CD4-positive, alpha-beta T cell treated with Interleukin-4 for 1 hour (primary cell): ENCODE data around the gene SLC13A1.
"Not testable (repeated sequence)": the region's sequence is repeated elsewhere in the genome, so short reads cannot be mapped to it uniquely, and the experiment has no call there.

Source experiments
- DNase-seq, 2 donors: peaks; one replicate each; pipeline ENCODE4 v3.0.0-alpha.2; 2020 to 2022

The SLC13A1 gene, protein sequence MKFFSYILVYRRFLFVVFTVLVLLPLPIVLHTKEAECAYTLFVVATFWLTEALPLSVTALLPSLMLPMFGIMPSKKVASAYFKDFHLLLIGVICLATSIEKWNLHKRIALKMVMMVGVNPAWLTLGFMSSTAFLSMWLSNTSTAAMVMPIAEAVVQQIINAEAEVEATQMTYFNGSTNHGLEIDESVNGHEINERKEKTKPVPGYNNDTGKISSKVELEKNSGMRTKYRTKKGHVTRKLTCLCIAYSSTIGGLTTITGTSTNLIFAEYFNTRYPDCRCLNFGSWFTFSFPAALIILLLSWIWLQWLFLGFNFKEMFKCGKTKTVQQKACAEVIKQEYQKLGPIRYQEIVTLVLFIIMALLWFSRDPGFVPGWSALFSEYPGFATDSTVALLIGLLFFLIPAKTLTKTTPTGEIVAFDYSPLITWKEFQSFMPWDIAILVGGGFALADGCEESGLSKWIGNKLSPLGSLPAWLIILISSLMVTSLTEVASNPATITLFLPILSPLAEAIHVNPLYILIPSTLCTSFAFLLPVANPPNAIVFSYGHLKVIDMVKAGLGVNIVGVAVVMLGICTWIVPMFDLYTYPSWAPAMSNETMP

DNA sequence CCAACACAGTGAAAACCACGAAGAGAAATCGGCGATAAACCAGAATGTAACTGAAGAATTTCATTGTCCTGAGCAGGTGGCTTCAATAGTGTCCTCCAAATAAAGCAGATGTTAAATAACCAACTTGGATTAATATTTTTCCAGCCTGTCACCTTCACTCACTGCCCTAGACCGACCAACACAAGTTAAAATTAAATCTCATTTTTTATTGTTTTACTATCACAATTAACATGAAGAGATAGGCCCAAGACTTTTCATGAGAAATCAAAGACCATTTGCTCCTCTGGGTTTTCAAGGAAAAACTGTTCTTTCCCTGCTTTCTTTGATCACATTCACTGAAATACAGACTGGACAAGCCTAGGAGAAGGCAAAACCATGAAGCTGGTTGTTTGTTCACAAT is at the start of gene SLC13A1:
Gene SLC13A1 (minus strand): TSS at position 87 of the 400 bp plus-strand sequence. CDS start 23 bp downstream, at position 64.
- DNase-seq: no peak

DNA sequence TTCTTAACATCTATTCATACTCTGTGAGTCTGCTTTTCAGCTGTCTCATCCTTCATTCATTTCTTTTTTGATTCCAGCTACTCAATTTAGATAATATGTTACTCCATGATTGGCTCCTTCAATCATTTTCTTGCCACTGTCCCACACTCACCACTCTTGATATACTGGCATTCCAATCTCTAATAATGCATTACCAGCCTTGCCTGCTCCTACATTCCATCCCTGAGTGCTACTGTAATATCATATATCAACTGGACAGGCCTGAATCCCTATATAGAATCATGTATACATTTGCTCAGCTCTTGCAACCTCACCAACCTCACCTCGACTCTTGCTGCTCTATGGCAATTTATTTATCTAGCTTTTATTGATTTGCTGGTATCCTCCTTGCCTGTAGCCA is 45.0 kb upstream of the SLC13A1 start:
- no peak for DNase-seq

DNA sequence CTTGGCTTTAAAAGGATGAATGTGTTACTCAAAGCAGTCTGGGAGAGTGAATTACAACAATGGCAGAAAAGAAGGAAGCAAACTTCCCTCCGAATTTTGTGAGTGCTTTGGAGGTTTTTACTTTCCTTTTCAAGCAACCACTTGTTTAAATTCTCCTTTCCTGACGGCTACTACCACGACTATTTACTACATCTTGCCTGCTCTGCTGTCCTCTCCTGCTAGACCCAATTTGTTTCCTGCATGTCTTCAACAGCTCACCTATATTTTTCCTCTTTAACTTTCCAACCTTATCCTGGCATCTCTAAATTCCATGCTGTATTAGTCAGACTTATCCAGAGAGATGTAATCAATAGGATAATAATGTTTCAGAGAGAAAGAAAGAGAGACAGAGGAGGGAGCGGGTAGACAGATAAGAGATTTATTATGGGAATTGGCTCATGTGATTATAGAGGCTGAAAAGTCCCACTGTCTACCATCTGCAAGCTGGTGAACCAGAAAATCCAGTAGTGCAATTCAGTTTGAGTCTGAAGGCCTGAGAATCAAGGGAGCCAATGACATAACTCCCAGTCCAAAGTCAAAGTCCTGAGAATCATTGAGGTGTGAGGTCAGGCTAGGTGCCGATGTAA is 42.8 kb upstream of the SLC13A1 start:
- DNase-seq: no peak

DNA sequence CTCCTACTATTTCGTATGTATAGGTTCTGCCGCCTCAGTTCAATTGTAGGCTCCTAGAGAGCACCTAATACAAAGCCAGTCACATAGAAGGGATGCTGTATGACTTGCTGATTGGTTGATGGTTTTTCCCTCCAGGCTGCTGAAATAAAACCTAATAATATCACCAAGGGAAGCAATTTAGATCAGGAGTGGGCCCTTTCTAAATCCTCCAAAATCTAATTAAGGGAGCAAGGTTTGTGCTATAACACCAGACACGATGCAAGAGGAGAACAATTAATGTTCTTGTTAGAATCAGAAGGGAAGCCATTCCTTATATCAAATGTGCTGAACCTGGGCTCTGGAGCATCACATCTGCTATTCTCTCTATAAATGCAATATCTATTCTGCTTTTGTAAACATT is 42.0 kb upstream of the SLC13A1 start:
- DNase-seq: no peak

DNA sequence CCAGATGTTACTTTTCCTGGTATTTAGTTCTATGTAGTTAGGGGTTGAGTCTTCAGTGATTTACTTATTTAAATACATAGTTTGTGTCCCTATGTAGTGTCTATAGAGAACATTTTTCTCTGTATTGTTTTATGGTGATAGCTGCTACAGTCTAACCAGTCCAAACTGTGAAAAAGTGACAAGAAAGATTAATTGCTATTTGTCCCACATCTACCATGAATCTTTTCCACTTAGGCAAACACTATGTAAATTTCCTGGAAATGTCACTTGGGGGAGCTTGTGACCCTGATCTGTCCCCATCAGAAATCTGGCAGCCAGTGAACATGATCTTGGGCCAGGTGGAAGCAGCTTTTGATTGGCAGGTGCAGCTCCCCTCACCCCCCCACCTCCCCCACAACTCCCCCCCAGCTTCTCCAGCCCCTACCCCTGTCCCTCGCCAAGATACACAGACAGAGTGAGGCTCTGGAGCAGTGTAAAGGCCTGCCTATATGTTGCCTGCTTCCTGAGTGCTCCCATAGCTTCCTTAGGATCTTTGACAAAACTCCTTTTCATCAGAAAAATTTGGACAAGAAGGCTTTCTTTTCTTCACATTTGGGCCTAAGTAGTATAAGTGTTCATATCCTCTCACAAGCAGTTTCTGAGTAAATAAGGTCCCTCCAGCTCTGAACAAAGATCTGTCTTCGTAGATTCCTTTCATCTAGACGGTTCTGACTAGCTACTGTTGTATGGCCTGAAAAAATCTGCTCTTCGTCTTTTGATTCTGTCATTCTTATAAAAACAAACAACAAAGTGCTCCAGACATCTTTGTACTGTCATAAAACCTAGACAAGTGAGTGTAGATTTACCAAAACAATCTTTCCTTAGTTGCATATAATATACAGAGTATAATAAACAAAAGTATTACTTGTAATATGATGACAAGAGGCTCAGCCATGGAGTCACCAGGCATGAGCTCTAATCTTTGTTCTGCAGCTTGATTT is 31.5 kb upstream of the SLC13A1 start:
- DNase-seq: no peak

DNA sequence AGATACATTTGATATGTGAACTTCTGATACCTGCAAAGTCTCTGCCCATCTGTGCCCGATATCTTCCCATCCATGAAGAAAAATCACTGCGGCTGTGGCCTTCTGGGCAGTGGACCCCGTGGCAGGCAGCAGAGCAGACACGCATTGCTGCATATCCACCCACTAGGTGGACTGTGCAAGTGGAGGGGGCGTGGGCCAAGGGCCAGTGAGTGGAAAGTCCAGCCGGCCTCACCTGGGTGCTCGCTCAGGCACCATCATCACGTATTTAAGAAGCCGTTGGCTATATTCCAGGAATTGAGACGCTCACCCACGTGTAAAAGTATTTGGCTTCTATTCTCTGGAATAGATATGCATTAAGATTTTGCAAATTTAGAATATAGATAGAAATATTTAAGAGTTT is 30.8 kb upstream of the SLC13A1 start:
- DNase-seq: no peak

DNA sequence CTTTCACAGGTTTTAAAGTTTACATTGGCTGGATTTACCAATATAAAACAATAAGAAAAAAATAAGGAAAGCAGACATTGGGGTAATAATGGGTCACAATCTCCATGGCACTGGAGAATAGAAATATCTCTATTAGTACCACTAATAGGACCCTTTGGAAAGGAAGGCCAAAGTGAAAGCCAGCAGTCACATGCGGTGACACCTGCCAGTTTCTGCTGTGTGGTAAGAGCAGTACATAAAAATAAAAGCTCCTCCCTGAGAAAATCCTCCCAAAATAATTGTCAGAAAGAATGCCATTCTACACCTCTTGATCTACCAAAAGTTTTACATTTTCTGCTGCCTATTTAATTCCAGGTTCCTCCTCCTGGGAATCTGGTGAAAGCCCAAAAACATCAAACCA is 30.4 kb upstream of the SLC13A1 start:
- DNase-seq: no peak

DNA sequence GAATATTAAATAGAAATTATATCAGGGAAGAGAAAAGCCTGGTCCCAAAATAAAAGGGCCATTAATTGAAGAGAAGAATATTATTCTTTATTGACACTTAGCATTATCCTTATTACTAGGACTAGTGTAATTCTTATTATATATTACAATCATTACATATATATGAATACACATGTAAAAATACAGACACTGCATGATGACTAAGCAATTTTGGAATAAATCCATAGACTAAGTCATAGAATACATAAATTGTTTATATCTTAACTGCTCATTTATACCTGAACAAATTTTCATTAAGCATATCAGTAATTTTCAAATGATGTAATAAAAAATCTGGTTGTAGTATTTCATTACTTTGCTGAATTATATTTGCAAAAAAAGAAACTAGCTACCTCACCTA is 29.7 kb upstream of the SLC13A1 start:
- no peak for DNase-seq

DNA sequence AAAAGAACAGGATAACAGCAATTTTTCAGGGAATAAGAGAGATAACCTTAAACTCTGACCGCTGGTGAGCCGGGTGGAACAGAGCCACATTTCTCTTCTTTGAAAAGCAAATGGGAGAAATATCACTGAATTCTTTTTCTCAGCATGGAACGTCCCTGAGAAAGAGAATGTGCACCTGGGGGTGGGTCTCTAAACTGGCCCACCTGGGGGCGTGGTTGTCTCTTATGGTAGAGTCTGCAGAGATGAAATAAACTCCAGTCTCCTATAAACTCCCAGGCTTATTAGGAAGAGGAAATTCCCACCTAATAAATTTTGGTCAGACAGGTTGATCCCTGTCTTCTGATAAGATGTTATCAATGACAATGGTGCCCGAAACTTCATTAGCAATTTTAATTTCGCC is 27.9 kb upstream of the SLC13A1 start:
- not testable (repeated sequence) for DNase-seq

DNA sequence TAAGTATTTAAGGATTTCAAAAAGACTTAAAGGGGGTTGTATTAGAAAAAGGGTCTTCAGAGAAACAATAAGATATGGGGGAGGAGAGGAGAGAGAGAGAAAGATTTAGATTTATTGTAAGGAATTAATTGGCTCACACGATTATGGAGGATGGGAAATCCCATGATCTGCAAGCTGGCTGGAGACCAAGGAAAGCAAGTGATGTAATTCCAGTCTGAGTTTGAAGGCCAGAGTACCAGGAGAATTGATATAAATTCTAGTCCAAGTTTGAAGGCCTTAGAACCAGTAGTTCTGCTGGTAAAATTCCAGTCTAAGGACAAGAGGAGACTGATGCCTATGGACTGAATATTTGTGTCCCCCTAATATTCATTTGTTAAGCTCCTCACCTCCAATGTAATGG is 20.6 kb upstream of the SLC13A1 start:
- DNase-seq: no peak

DNA sequence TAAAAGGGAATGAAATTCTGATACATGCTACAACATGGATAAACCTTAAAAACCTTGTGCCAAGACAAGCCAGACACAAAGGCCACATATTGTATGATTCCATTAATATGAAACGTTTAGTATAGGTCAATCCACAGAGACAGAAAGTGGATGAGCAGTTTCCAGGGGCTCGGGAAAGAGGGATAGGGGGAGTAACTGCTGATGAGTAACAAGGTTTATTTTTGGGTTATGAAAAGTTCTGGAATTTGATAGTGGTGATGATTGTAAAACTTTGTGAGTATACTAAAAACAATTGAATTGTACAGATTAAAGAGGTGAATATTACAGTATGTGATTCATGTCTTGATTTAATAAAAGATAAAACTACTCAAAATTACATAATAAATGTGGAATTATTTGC is 19.1 kb upstream of the SLC13A1 start:
- no peak for DNase-seq

DNA sequence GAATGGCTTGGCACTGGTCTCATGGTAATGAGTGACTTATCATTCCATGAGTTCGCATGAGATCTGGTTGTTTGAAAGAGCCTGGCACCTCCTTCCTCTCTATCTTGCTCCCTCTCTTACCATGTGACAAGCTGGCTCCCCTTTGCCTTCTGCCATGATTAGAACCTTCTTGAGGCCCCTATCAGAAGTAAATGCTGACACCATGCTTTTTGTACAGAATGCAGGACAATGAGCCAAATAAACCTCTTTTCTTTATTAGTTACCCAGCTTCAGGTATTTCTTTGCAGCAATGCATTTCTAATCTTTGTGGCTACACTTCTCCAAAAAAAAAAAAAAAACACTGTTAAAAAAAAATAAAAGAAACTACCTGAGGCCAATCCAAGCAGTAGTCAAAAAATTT is 17.1 kb upstream of the SLC13A1 start:
- no peak for DNase-seq

DNA sequence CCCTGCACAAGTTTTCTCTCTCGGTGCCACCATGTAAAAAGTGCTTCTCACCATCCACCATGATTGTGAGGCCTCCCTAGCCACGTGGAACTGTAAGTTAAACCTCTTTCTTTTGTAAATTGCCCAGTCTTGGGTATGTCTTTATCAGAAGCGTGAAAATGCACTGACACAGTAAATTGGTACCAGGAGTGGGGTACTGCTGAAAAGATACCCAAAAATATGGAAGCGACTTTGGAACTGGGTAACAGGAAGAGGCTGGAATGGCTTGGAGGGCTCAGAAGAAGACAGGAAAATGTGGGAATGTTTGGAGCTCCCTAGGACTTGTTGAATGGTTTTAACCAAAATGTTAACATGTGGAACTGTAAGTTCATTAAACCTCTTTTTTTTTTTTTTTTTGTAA is 15.6 kb upstream of the SLC13A1 start:
- DNase-seq: no peak

DNA sequence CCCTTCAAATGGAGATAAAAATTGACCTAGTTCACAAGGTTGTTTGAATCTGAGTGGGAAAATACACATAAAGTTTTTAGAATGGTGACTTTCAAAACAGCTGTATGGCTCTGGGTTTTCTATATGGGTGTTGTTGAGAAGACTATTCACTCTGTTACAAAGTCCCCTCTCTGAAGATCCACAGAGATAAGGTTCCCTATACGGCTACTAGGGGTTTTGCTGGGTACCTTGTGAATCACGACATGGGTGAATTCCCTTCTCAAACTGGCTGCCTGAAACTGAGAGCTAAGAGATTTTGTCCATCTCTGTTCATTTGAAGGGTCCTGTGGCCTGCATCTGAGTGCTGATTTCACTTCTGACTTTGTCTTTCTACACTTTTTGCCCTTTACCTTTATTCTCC is 11.8 kb upstream of the SLC13A1 start:
- DNase-seq: no peak

DNA sequence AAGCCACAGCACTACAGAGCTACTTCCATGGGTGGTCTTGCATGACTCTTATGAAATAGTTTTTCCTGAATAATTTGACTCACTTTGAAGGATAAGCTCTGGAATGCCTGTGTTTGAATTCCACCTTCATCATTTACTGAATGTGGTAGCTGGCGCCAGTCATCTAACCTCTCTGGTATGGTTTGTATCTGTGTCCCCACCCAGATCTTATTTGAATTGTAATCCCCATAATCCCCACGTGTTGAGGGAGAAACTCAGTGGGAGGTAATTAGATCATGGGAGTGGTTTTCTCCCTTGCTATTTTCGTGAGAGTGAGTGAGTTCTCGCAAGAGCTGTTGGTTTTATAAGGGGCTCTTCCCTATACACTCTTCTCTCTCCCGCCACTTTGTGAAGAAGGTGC is 11.2 kb upstream of the SLC13A1 start:
- no peak for DNase-seq

DNA sequence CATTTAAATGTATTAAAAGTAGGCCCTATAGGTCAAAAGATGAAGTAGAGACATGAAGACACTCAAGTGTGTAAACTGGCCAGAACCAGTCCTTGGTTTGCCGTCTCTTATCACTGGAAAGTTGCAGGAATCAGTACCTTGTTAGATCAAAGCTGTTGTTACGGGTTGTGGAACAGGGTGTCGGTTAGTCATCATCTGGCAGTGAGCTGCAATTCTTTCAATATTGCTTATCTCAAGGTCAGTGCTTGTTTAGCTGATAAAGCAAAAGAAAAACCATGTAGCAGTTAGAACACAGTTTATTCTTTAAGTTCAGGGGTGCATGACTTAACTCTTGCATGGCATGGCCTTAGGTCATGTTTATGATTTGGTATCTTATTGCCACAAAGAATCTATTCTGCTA is 10.0 kb upstream of the SLC13A1 start:
- no peak for DNase-seq

DNA sequence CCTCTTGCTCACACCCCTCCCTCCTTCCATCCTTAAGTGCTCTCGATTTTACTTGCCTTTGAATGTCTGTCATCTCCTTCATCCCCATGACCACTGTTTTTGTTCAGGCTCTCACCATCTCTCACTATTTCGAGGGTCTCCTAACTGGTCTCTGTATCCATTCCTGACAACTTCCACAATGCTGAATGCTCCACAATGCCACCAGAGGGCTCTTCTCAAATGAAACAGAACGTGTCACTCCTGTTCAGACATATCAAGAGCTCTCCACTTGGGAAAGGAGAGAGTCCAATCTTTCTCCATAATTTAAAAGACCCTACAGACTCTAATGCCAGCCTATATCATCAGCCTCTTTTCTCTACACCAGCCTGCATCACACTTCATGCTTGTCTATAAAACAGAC is 9.0 kb upstream of the SLC13A1 start:
- DNase-seq: no peak

DNA sequence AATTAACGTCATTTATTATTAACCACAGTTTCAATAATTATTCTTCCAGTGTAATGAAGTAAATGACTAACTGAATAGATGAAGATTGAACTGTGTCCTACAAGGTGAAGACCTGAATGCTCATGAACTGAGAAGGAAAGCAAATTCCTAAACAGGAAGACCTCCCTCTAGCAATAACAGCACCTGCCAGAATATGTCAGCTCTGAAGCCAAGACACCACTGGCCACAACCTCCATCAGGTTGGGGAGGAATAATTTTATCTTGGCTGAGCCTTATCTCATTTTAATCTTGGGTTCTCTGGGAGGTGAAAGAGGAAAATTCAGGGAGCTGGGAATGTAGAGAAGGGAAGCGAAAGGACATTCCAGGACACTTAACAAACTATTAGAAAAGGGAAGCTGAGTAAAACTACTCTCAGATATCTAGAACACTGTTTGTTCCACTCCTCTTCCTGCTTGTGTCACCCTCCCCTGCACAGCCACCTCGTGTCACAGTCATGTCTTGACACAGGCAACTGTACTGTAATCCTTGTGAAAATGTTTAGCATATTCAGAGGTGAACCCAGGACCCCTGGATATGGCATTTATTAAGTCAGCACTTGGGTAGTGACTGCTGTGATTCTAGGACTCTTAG is 4.6 kb upstream of the SLC13A1 start:
- DNase-seq: no peak

DNA sequence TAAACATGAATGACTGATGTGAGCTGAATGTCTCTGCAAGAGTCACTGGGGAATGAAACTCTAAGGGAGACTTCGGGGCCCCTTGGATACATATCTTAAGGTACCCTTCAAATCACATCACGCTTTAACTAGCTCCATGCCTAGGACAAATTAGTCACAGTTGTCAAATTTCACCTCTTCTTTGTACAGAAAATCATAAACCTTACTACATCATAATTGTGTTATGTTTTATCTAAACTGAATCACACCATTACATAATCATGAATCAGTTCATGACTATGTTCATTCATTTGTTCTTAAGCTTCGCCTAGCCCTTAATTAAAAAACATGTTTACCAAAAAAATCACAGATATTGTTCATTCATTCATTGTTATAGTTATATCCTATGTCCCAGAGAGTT is 2.1 kb upstream of the SLC13A1 start:
- DNase-seq: no peak

DNA sequence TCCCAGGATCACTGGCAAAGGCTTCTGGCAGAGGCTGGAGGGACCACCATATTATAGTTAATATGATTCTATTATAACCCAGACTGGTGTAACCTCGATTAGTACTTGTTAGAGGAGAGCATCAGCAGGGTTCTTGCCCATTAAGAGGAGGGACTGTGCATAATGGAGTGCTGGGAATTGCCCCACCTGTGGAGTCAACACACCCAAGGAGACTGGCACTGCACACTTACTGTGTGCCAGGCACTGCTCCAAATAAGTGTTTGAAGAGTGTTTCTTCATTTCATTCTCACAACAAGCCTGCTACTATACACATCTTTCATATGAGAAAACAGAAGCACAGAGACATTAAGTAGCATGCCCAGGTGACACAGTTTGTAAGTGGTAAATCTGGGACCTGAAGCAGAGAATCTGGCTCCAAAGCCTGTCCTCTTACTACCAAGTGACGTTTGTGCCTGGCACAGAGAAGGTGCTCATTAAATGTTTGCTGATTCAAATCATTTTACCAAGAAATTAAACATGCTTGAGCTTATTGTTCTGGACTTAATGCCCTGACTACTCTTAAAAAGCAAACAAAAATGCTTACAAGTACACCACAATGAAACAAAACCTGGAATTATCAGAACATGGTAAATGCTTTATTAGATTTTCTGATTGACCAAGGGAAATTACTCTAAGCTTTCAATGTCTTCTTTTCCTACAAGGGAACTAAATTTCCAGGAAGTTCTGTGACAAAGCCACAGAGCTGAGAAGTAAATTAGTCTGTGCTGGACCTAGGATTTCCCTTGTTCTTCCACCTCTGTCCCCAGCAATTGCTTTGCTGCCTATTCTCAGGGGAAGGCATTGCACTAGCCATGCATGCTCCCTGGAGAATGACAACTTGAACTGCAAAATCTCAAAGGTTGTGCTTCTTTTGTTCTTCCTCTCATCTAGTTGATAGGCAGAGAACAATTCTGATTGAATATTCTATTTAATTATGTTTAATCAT is 809 bp downstream of the SLC13A1 start:
- DNase-seq: no peak

DNA sequence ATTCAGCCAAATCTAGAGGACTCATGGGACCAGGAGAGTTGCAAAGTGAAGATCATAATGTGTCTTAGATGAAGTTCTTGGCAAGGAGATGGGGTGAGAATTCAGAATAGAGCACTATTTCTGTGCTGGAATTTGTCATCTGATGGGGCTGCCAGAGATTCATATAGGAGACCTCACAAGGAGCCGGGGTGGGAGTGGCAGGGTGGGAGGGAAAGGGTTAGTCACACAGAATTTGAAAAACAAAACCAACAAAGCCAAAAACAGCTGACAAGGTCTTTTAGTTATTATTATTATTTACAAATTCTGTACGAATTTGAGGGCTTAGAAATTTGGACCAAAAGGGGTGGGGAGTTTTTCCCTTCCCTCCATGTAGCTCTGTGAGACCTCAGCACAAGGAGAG is 1.7 kb downstream of the SLC13A1 start:
- no peak for DNase-seq
